GM12874 (cell line): ENCODE measurements around the gene DNMBP.

Experiments
- TF ChIP-seq, protein P1 (sequence below): IDR thresholded peaks from 2 replicates; pipeline ENCODE4 v1.5.1; 2011; ENCODE audit warnings: low read depth, mild to moderate bottlenecking, control low read depth, low read length, moderate library complexity; ENCODE audit not compliant: insufficient read depth

Gene DNMBP

DNA sequence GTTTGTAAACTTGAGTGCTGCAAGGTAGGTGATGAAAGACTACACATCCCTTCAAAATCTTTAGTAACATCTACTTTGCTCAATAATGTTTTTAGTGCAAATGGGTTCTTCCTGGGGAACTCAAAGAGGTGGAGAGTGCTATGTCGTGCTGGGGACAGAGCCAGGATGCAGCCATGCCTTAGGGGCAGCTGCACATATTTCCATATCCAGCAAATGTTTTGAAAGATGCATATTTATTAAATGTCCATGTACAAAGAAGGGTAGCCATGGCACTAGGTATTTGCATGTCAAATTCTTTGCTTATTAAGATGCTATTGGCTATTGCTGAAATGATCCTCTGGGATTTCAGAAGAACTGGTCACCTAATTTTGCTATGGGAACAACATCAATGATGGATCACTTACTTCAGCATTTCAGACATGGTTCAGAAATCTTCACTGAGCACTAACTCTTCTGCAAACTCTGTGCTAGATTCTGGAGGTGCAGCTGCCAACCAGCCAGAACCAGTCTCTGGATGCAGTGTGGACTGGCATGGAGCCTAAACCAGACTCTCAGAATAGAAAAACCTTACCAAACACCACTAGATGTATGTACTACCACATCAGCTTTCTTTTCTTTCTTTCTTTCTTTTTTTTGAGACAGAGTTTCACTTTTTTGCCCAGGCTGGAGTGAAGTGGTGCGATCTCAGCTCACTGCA lies 31.7 kb upstream of the DNMBP start:
- TF ChIP-seq, protein P1, sequence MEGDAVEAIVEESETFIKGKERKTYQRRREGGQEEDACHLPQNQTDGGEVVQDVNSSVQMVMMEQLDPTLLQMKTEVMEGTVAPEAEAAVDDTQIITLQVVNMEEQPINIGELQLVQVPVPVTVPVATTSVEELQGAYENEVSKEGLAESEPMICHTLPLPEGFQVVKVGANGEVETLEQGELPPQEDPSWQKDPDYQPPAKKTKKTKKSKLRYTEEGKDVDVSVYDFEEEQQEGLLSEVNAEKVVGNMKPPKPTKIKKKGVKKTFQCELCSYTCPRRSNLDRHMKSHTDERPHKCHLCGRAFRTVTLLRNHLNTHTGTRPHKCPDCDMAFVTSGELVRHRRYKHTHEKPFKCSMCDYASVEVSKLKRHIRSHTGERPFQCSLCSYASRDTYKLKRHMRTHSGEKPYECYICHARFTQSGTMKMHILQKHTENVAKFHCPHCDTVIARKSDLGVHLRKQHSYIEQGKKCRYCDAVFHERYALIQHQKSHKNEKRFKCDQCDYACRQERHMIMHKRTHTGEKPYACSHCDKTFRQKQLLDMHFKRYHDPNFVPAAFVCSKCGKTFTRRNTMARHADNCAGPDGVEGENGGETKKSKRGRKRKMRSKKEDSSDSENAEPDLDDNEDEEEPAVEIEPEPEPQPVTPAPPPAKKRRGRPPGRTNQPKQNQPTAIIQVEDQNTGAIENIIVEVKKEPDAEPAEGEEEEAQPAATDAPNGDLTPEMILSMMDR = no peak

DNA sequence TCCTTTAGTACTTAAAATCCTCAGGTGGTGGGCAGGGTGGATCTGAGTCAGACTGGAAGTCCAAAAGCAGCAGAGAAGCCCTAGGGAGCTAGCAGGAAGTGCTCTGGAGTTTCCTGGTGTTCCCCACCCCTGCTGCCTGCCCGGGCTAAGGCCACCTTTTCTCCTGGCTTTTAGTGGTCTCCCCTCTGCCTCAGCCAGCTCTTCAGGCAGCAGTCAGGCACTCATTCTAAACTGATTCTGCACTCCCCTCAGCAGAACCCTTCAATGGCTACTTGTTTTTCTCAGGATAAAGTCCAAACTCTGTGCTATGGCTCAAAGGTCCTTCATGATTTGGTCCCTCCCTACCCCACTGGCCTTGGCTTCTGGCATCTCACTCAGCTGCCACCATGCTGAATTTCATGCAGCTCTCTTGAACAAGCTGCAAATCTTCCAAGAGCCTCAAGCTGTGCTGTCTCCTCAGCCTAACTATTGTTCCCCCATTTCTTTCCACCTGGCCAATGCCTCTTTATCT lies 28.9 kb upstream of the DNMBP start:
- TF ChIP-seq, protein P1 = no peak

DNA sequence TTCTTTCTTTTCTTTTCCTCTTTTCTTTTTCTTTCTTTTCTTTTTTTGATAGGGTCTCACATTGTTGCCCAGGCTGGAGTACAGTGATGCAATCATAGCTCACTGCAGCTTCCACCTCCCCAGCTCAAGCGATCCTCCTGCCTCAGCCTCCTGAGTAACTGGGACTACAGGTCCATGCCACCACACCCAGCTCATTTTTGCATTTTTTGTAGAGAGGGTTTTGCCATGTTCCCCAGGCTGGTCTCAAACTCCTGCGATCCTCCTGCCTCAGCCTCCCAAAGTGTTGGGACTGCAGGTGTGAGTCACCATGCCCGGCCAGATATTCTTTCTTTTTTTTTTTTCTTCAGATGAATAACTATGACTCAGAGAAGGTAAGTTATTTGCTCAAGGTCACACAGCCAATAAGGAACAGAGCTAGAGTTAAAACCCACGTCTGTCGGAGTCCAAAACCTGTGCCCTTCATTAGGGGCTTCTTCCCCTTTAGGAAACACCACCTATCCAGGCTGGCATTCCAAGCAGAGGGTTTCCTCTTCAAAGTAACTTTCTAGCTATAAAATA lies 28.1 kb upstream of the DNMBP start:
- TF ChIP-seq, protein P1 = no peak

DNA sequence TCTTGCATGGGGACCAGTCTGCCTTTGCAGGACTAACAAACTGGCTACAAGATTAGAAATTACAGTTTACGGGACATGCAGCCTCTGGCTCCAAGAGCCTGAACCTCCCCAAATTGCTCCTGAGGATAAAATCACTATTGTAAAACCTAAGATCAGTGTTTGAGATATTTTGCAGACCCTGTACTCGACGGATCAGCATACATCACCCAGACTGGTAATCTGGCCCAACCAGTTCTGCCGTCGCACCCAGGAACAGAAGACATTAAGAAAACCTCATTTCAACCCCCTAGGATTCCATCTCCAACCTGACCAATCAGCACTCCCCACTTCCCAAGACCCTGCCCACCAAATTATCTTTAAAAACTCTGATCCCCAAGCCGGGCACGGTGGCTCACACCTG lies 27.1 kb upstream of the DNMBP start:
- TF ChIP-seq, protein P1 = no peak

DNA sequence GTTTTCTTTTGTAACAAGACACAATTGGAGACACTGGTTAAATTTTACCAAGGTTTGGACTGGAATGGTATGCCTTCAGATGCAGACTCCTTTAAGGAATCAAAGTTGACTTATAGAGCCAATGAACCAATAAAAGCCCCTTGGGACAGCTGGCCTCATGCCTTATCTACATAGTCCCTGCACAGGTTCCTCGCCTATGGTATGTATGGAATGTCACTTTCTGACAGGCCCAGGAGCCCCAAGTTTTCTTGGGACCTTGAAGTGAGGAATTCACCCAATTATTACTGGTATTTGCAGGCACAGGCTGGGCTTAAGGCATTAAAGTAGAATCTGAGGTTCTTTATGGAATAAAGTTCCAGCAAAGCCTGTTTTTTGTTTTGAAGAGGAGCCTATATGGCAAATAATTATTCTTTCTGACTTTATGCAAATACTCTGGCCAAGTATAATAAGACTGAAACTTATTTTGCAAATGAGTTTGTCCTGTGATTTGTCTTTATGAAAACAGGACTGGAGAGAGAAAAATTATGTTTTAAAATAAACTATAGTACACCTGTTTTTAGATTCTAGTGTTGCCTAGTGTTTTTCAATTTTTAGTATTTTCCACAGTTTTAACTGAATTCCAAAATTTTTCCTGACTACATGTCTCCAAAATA lies 24.1 kb upstream of the DNMBP start:
- TF ChIP-seq, protein P1 = no peak

DNA sequence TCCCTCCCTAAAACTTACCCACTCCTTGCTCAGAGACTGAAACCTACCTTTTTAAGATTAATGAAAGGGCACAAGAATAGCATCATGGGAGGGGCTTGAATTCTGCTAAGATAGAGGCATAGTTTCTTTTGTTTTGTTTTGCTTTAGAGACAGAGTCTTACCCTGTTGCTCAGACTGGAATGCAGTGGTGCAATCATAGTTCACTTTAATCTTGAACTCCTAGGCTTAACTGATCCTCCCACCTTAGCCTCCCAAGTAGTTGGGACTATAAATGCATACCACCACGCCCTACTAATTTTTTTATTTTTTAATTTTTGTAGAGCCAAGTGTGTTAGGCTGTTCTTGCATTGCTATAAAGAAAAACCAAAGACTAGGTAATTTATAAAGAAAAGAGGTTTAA lies 17.7 kb upstream of the DNMBP start:
- TF ChIP-seq, protein P1 = no peak

DNA sequence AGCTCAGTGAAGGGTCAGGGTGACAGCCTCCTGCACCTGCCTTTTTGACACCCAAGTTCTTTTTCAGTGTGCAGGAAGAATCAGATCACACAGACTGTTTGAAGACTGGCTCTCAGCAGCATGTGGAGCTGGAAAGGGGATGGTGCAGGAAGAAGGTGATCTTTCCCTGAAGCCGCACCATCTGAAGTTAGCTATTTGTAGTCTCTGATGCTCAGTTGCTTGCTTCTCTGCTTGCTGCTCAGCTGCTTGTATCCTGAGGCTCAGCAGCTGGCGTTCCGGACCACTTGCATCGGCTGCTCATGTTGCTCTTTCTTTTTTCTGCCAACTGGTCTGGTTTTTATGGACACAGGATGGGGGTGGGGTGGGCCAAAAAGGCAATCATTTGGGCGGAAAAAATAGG lies 15.8 kb upstream of the DNMBP start:
- TF ChIP-seq, protein P1 = no peak
